OCI-LY7 (cell line): ENCODE measurements around the gene PCSK9. TPM values are rescaled to one million over a fixed set of nuclear protein-coding genes. Genes with fewer than 3 reads are reported as not detected.

ENCODE experiments used
- Bru-seq: library from RNA; stranded (reverse); fragments of 400-500 nt; gene quantifications from one replicate; lab custom pipeline; 2021; lab: Mats Ljungman, UMichigan
- BruChase-seq, 2 experiments: library from RNA; stranded (reverse); fragments of 400-500 nt; gene quantifications; one replicate each; lab custom pipeline; 2021; lab: Mats Ljungman, UMichigan
- BruUV-seq: library from RNA; stranded (reverse); fragments of 400-500 nt; replicated peaks from 2 replicates; lab custom pipeline; 2021; lab: Mats Ljungman, UMichigan
- CTCF ChIA-PET: fragments of 300-600 bp; sonication (Branson Sonifier 250); formaldehyde crosslinking; loops from one replicate; lab custom pipeline; 2022; ENCODE audit warnings: antibody characterized with exemption; ENCODE audit not compliant: unreplicated experiment; lab: Charles Lee
- POLR2A ChIA-PET: fragments of 300-600 bp; sonication (Branson Sonifier 250); formaldehyde crosslinking; loops from one replicate; lab custom pipeline; 2022; ENCODE audit warnings: antibody characterized with exemption; lab: Charles Lee
- DNase-seq: peaks from one replicate; pipeline ENCODE4 v3.0.0-alpha.2; 2015; ENCODE audit warnings: low spot score
- H2AFZ ChIP-seq: fragments of 200-600 bp; sonication (generic), shearing (Covaris generic); 2 replicates; pipeline ENCODE4 v1.6.1; 2014; ENCODE audit warnings: mild to moderate bottlenecking, antibody characterized with exemption, low read length, moderate library complexity
- H3K27ac ChIP-seq: fragments of 200-600 bp; sonication (generic); 2 replicates; pipeline ENCODE4 v1.5.1; 2014; ENCODE audit warnings: mixed run types, low read depth, mild to moderate bottlenecking, moderate library complexity, low read length, inconsistent platforms; ENCODE audit not compliant: poor library complexity, severe bottlenecking
- H3K36me3 ChIP-seq: fragments of 200-600 bp; sonication (generic); 2 replicates; pipeline ENCODE4 v1.6.1; 2014; ENCODE audit warnings: mild to moderate bottlenecking, antibody characterized with exemption, low read length, moderate library complexity, mixed read lengths; ENCODE audit not compliant: insufficient read depth
- H3K4me1 ChIP-seq: fragments of 200-600 bp; sonication (generic); 2 replicates; pipeline ENCODE4 v1.5.1; 2014; ENCODE audit warnings: mild to moderate bottlenecking, low read length; ENCODE audit not compliant: insufficient read depth, poor library complexity, severe bottlenecking
- H3K4me2 ChIP-seq: fragments of 200-600 bp; sonication (generic); 2 replicates; pipeline ENCODE4 v1.6.1; 2014; ENCODE audit warnings: mild to moderate bottlenecking, low read length
- H3K4me3 ChIP-seq: fragments of 200-600 bp; sonication (generic); 2 replicates; pipeline ENCODE4 v1.5.1; 2014; ENCODE audit warnings: mild to moderate bottlenecking, low read depth, low read length; ENCODE audit not compliant: poor library complexity, severe bottlenecking
- H3K79me2 ChIP-seq: fragments of 200-600 bp; sonication (generic); 2 replicates; pipeline ENCODE4 v1.6.1; 2016; ENCODE audit warnings: low read depth, mild to moderate bottlenecking, low read length, moderate library complexity, mixed read lengths; ENCODE audit not compliant: insufficient read depth
- H3K9me2 ChIP-seq: fragments of 200-600 bp; sonication (generic); 2 replicates; pipeline ENCODE4 v1.6.1; 2016; ENCODE audit warnings: mild to moderate bottlenecking, low read length, mixed read lengths; ENCODE audit not compliant: insufficient read depth
- H3K9me3 ChIP-seq: fragments of 200-600 bp; sonication (generic); 2 replicates; pipeline ENCODE4 v1.6.1; 2014; ENCODE audit warnings: mild to moderate bottlenecking, mixed run types, low read length, mixed read lengths
- H4K20me1 ChIP-seq: fragments of 200-600 bp; sonication (generic); 2 replicates; pipeline ENCODE4 v1.6.1; 2014; ENCODE audit warnings: mild to moderate bottlenecking, antibody characterized with exemption, low read length, moderate library complexity, mixed read lengths; ENCODE audit not compliant: insufficient read depth
- CTCF ChIP-seq: fragments of 200-600 bp; sonication (generic); conservative IDR thresholded peaks from 2 replicates; pipeline ENCODE4 v1.5.1; 2014; ENCODE audit warnings: mild to moderate bottlenecking, antibody characterized with exemption, low read length, moderate library complexity, mixed read lengths
- EZH2phosphoT487 ChIP-seq: fragments of 200-600 bp; sonication (generic); IDR thresholded peaks from 2 replicates; pipeline ENCODE4 v1.6.1; 2018; ENCODE audit warnings: low read depth, borderline replicate concordance, mild to moderate bottlenecking, mixed run types, antibody characterized with exemption, low read length, moderate library complexity, mixed read lengths
- intact Hi-C: fragments of 100-400 bp; cut with micrococcal nuclease; formaldehyde crosslinking; loops from one replicate; pipeline ENCODE4 v1.10.0; 2022; ENCODE audit not compliant: unreplicated experiment
- long read RNA-seq: library from polyadenylated mRNA; stranded (forward); transcript quantifications from one replicate; pipeline ENCODE4 v2.0.0, GENCODE V29; 2022
- total RNA-seq, 2 experiments: library from RNA; depleted of rRNA in 1 of 2; stranded (reverse); fragments of >200 nt in 1 of 2; shearing (Covaris generic) in 1 of 2; gene quantifications; 2 replicates each; pipeline ENCODE4 v1.2.3, GENCODE V29; 2014 to 2022

Gene PCSK9
- total RNA-seq (2014; rRNA removed; shearing (Covaris generic)) (not detected in 2 replicates), total RNA-seq (2022) (not detected in 2 replicates), Bru-seq, nascent RNA (not detected), BruChase-seq, experiment 1, labeled RNA remaining after a 6-hour chase (percentile 5 among the genes with signal in this experiment), BruChase-seq, experiment 2, labeled RNA remaining after a 2-hour chase (percentile 8 among the genes with signal in this experiment)
- long read RNA-seq, result 0 reads

GRCh38 chr1:55039342-55040082 is at the start of gene PCSK9:
Gene PCSK9 (plus strand): TSS chr1:55039548. CDS start chr1:55039838, 290 bp downstream.
- Histone ChIP-seq H3K79me2 (no peaks in the 10 kb centered on the region), H4K20me1 (no peaks in the 10 kb centered on the region), H3K9me3 (no peaks in the 10 kb centered on the region), H3K36me3 (no peaks in the 10 kb centered on the region), H2AFZ (no peak within 1 kb of the TSS), H3K9me2 (no peaks in the 10 kb centered on the region), H3K4me2 (no peak within 1 kb of the TSS), H3K27ac (no peak within 1 kb of the TSS), H3K4me3 (no peak within 1 kb of the TSS), H3K4me1 (no peaks in the 10 kb centered on the region)
- intact Hi-C loops, result no loop called here
- POLR2A ChIA-PET, result no interaction called here
- CTCF ChIA-PET, result no interaction called here
- no peak for DNase-seq
- TF ChIP-seq EZH2phosphoT487 (no peak), CTCF (no peak)
- BruUV-seq, result no TSS peak

GRCh38 chr1:54989968-54990810 is 49.2 kb upstream of the PCSK9 start:
- H3K4me3 ChIP-seq, result no peak overlapping the region
- H3K36me3 ChIP-seq, result no peaks in the 10 kb centered on the region
- TF ChIP-seq EZH2phosphoT487 (no peak), CTCF (no peak)
- intact Hi-C loops, result no loop called here
- DNase-seq, result no peak
- H3K27ac ChIP-seq, result no peak overlapping the region
- no peak overlapping the region for H2AFZ ChIP-seq
- H3K4me1 ChIP-seq, result no peaks in the 10 kb centered on the region
- no peaks in the 10 kb centered on the region for H3K9me2 ChIP-seq
- H3K9me3 ChIP-seq, result no peaks in the 10 kb centered on the region
- no TSS peak for BruUV-seq
- ChIA-PET CTCF (no interaction called here), POLR2A (interaction anchor here (0.6 kb wide), 1 partner anchor 286 kb away, joined by 4 read pairs; no protein-coding TSS in a partner anchor)
- no peaks in the 10 kb centered on the region for H3K79me2 ChIP-seq
- no peaks in the 10 kb centered on the region for H4K20me1 ChIP-seq
- no peak overlapping the region for H3K4me2 ChIP-seq
